Measurements from ENCODE around the gene RHOT2. TPM values are rescaled to one million over a fixed set of nuclear protein-coding genes. Genes with fewer than 3 reads are reported as not detected.

Gene RHOT2
- total RNA-seq, 4 donors from 2014 or later = 49.7 to 81.8 (median 57.6) TPM

- intact Hi-C loops (cut with DNase I) = no loop called here
- no peak for TF ChIP-seq POLR2A (IDR thresholded peaks at IDR 0.05)
- TF ChIP-seq CTCF (IDR thresholded peaks at IDR 0.05) = no peak
- Histone ChIP-seq H3K36me3 (no peaks in the 10 kb centered on the region), H3K27ac (no peak overlapping the region), H3K4me3 (replicated peaks in 1 of 3) (no peak overlapping the region), H3K9me3 (no peaks in the 10 kb centered on the region), H3K4me1 (peaks cover 27 to 49% of the 10 kb centered on the region in 2 donors), H3K27me3 (no peaks in the 10 kb centered on the region)
- no peak for DNase-seq
- 86 to 94% methylated on average over 14 to 23 of the region's 24 CpGs for WGBS, 2 donors
These were observed 55.1 kb downstream of the RHOT2 start for GRCh38 chr16:722835-723633.

GRCh38 chr16:723695-724094, 55.8 kb downstream of the RHOT2 start:
- no peak overlapping the region for H3K27ac ChIP-seq
- no peaks in the 10 kb centered on the region for H3K27me3 ChIP-seq
- intact Hi-C loops (cut with DNase I) = no loop called here
- no peak for TF ChIP-seq CTCF (IDR thresholded peaks at IDR 0.05)
- no peaks in the 10 kb centered on the region for H3K9me3 ChIP-seq
- WGBS, 2 donors = 90 to 94% methylated on average over 2 to 6 of the region's 9 CpGs
- H3K4me1 ChIP-seq = peaks cover 33 to 49% of the 10 kb centered on the region in 2 donors
- H3K36me3 ChIP-seq = no peaks in the 10 kb centered on the region
- DNase-seq = no peak
- H3K4me3 ChIP-seq (replicated peaks in 1 of 3) = no peak overlapping the region

Other genes starting within 250 kb of the RHOT2 start
- 10 to 100 TPM; 26.6 to 34.3 (median 28.0) TPM for gene RAB11FIP3, start 242.5 kb upstream of the RHOT2 start, total RNA-seq
- 10 to 100 TPM; 19.6 to 42.6 (median 29.0) TPM for gene CAPN15, start 140.4 kb upstream of the RHOT2 start, total RNA-seq
- not detected for gene PRR35, start 107.7 kb upstream of the RHOT2 start, total RNA-seq
- under 1 TPM in 3 of 4 donors, not detected in 1; 0.63 to 0.81 (median 0.67) TPM for gene NHLRC4, start 101.1 kb upstream of the RHOT2 start, total RNA-seq
- 100 to 1,000 TPM in 3 of 4 donors, 10 to 100 TPM in 1; 69.6 to 125 (median 108) TPM for gene PIGQ, start 98.2 kb upstream of the RHOT2 start, total RNA-seq
- 10 to 100 TPM; 17.7 to 24.4 (median 18.4) TPM for gene RAB40C, start 78.1 kb upstream of the RHOT2 start, total RNA-seq
- 1 to 10 TPM in 1 of 4 donors, under 1 TPM in 3; 0.13 to 1.8 (median 0.77) TPM for gene WFIKKN1, start 37.1 kb upstream of the RHOT2 start, total RNA-seq
- 100 to 1,000 TPM in 2 of 4 donors, 10 to 100 TPM in 2; 54.2 to 180 (median 115) TPM for gene METTL26, start 31.8 kb upstream of the RHOT2 start, total RNA-seq
- gene MCRIP2, start 26.3 kb upstream of the RHOT2 start, total RNA-seq = 100 to 1,000 TPM in 1 of 4 donors, 10 to 100 TPM in 3; 61.3 to 124 (median 69.1) TPM
- 10 to 100 TPM; 23.6 to 56.0 (median 34.3) TPM for gene WDR90, start 18.8 kb upstream of the RHOT2 start, total RNA-seq
- under 1 TPM in 3 of 4 donors, not detected in 1; 0.27 to 0.63 (median 0.56) TPM for gene RHBDL1, start 7.5 kb downstream of the RHOT2 start, total RNA-seq
- 100 to 1,000 TPM; 134 to 206 (median 162) TPM for gene STUB1, start 12.3 kb downstream of the RHOT2 start, total RNA-seq
- 100 to 1,000 TPM in 3 of 4 donors, 10 to 100 TPM in 1; 72.8 to 156 (median 124) TPM for gene JMJD8, start 16.2 kb downstream of the RHOT2 start, total RNA-seq
- gene WDR24, start 22.3 kb downstream of the RHOT2 start, total RNA-seq = 10 to 100 TPM; 13.3 to 20.1 (median 17.6) TPM
- 1 to 10 TPM; 5.8 to 7.5 (median 6.9) TPM for gene FBXL16, start 37.7 kb downstream of the RHOT2 start, total RNA-seq
- gene METRN, start 47.0 kb downstream of the RHOT2 start, total RNA-seq = 100 to 1,000 TPM in 1 of 4 donors, 10 to 100 TPM in 3; 51.0 to 109 (median 57.0) TPM
- 100 to 1,000 TPM in 1 of 4 donors, 10 to 100 TPM in 3; 56.4 to 109 (median 63.8) TPM for gene ANTKMT, start 53.0 kb downstream of the RHOT2 start, total RNA-seq
- gene CCDC78, start 58.3 kb downstream of the RHOT2 start, total RNA-seq = under 1 TPM in 1 of 4 donors, not detected in 3; 0.27 TPM
- 1 to 10 TPM in 3 of 4 donors, not detected in 1; 3.8 to 8.7 (median 5.1) TPM for gene HAGHL, start 59.0 kb downstream of the RHOT2 start, total RNA-seq
- gene CIAO3, start 72.9 kb downstream of the RHOT2 start, total RNA-seq = 10 to 100 TPM; 38.7 to 53.8 (median 44.6) TPM
- gene MSLN, start 92.6 kb downstream of the RHOT2 start, total RNA-seq = not detected
- 10 to 100 TPM; 14.1 to 27.9 (median 20.8) TPM for gene RPUSD1, start 120.2 kb downstream of the RHOT2 start, total RNA-seq
- gene CHTF18, start 120.5 kb downstream of the RHOT2 start, total RNA-seq = 10 to 100 TPM; 10.1 to 14.6 (median 11.7) TPM
- not detected for gene GNG13, start 132.6 kb downstream of the RHOT2 start, total RNA-seq